Fibroblast of pulmonary artery (primary cell): ENCODE measurements around the gene MBTPS1.

Experiments used
- DNase-seq: peaks from one replicate; pipeline ENCODE4 v3.0.0-alpha.2; 2010; ENCODE audit warnings: low read depth
- H3K4me3 ChIP-seq: replicated peaks from 2 replicates; pipeline ENCODE4 v1.5.1; 2011; ENCODE audit warnings: low read depth, mild to moderate bottlenecking, control low read depth, low read length, moderate library complexity
- CTCF ChIP-seq: IDR thresholded peaks from 2 replicates; pipeline ENCODE4 v1.5.1; 2011; ENCODE audit warnings: mild to moderate bottlenecking, control low read depth, low read length, inconsistent platforms; ENCODE audit errors: missing control alignments

MBTPS1 gene

GRCh38 chr16:84026606-84027005 is 90.1 kb downstream of the MBTPS1 start:
- DNase-seq: no peak
- H3K4me3 ChIP-seq: no peak overlapping the region
- no peak for TF ChIP-seq CTCF

- no peak overlapping the region for H3K4me3 ChIP-seq
- peak; percentile 36 for DNase-seq
- no peak for TF ChIP-seq CTCF
Observed at GRCh38 chr16:84024854-84025253, 91.9 kb downstream of the MBTPS1 start.

- TF ChIP-seq CTCF: no peak
- H3K4me3 ChIP-seq: no peak overlapping the region
- DNase-seq: no peak
Observed at GRCh38 chr16:84022644-84023043, 94.1 kb downstream of the MBTPS1 start.

GRCh38 chr16:84021488-84021887 is 95.3 kb downstream of the MBTPS1 start:
- DNase-seq: no peak
- no peak overlapping the region for H3K4me3 ChIP-seq
- no peak for TF ChIP-seq CTCF

GRCh38 chr16:84020353-84020752 is 96.4 kb downstream of the MBTPS1 start:
- no peak for DNase-seq
- no peak for TF ChIP-seq CTCF
- H3K4me3 ChIP-seq: no peak overlapping the region

- no peak for TF ChIP-seq CTCF
- no peak for DNase-seq
- no peak overlapping the region for H3K4me3 ChIP-seq
Observed at GRCh38 chr16:84018710-84019109, 98.0 kb downstream of the MBTPS1 start.

- DNase-seq: no peak
- TF ChIP-seq CTCF: no peak
Observed at GRCh38 chr16:84016477-84016876, 100.3 kb downstream of the MBTPS1 start.

More at GRCh38 chr16:84016477-84016876, 100.3 kb downstream of the MBTPS1 start:
- H3K4me3 ChIP-seq: no peak overlapping the region
